Measurements from ENCODE around the gene KANK2. TPM values are rescaled to one million over a fixed set of nuclear protein-coding genes. Genes with fewer than 3 reads are reported as not detected.

Gene KANK2
- total and polyA plus RNA-seq, 2 of the 8 experiments (the other 6 are each of a cell fraction or from before 2014, with no cell fraction given) = 25.2 to 42.3 TPM

DNA sequence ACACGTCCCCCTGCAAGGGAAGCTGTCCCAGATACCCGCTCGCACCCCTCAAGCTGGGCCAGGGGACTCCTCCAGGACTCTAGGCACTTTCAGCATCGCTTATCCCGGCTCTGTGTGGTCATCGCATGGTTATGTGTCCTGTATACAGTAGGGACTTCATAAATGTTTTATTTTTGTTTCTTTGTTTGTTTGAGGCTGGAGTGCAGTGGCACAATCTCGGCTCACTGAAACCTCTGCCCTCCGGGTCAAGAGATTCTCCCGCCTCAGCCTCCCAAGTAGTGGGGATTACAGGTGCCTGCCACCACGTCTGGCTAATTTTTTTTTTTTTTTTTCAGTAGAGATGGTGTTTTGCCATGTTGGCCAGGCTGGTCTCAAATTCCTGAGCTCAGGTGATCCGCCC lies 49.6 kb upstream of the KANK2 start:
- CTCF ChIA-PET (ENCODE audit: partially characterized antibody) = no interaction called here
- H3K18ac ChIP-seq (ENCODE audit: extremely low read depth, low read length) = no peak overlapping the region
- no peak overlapping the region for H2BK15ac ChIP-seq (ENCODE audit: low read length)
- H3K23me2 ChIP-seq (ENCODE audit: low read depth, low read length) = no peaks in the 10 kb centered on the region
- H2BK120ac ChIP-seq (replicated peaks; ENCODE audit: low read depth, low read length) = no peak overlapping the region
- peaks cover 3 to 5% (median 4%) of the 10 kb centered on the region in 4 experiments; a peak in 4 of 7 replicates for H3K4me1 ChIP-seq (replicated peaks in 1 of 4; ENCODE audit: control insufficient read depth in 3 of 4, insufficient read depth in 4 of 4, low read length in 3 of 4)
- H3K27me3 ChIP-seq (replicated peaks in 1 of 4; ENCODE audit: control insufficient read depth in 3 of 4, extremely low read depth in 1 of 4, insufficient read depth in 3 of 4, low read length in 3 of 4) = no peaks in the 10 kb centered on the region
- H3K79me2 ChIP-seq (ENCODE audit: control insufficient read depth in 1 of 2, insufficient read depth in 2 of 2, low read length in 2 of 2) = no peaks in the 10 kb centered on the region
- H3K36me3 ChIP-seq (ENCODE audit: control insufficient read depth in 2 of 4, insufficient read depth in 4 of 4, low read length in 3 of 4) = peaks cover 3 to 19% (median 10%) of the 10 kb centered on the region in 4 experiments; a peak in 7 of 8 replicates
- H2BK12ac ChIP-seq (ENCODE audit: low read depth, low read length) = no peak overlapping the region
- no peak overlapping the region for H3K4ac ChIP-seq (replicated peaks; ENCODE audit: insufficient read length, low read depth, low read length)
- no peak overlapping the region for H4K8ac ChIP-seq (ENCODE audit: extremely low read depth, insufficient read depth, low read length)
- H3K4me2 ChIP-seq (ENCODE audit: insufficient read depth in 1 of 2, low read depth in 2 of 2, low read length in 2 of 2) = no peak overlapping the region
- H3K9ac ChIP-seq (replicated peaks in 1 of 4; ENCODE audit: extremely low read depth in 1 of 4, low read depth in 3 of 4, low read length in 3 of 4) = no peak overlapping the region
- H4K5ac ChIP-seq (ENCODE audit: insufficient read length, low read depth, low read length) = no peak overlapping the region
- H3K79me1 ChIP-seq (ENCODE audit: low read depth, low read length) = no peaks in the 10 kb centered on the region
- no peak overlapping the region for H3K56ac ChIP-seq (replicated peaks; ENCODE audit: insufficient read length, low read depth, low read length)
- H3K4me3 ChIP-seq (ENCODE audit: extremely low read depth in 1 of 4, insufficient read depth in 2 of 4, low read depth in 3 of 4, low read length in 4 of 4) = no peak overlapping the region
- WGBS, 2 experiments (ENCODE audit: extremely low coverage in 1 of 2, insufficient coverage in 1 of 2, insufficient read length in 1 of 2, insufficient replicate concordance in 2 of 2, low coverage in 1 of 2, low lambda C conversion rate in 2 of 2, missing lambda C conversion rate in 1 of 2) = 92% methylated on average over 10 of the region's 11 CpGs; no CpG with 5 or more reads in 1 of the 2 experiments
- TF ChIP-seq EP300 (IDR thresholded peaks at IDR 0.05; ENCODE audit: borderline replicate concordance in 1 of 2, low read depth in 2 of 2, low read length in 2 of 2) = no peak
- TF ChIP-seq ZNF274 (IDR thresholded peaks at IDR 0.05; ENCODE audit: borderline replicate concordance, extremely low read depth, low read length) = no peak
- no peak for TF ChIP-seq CHD2 (IDR thresholded peaks at IDR 0.05; ENCODE audit: low read length)
- no peak for TF ChIP-seq JUN (IDR thresholded peaks at IDR 0.05; ENCODE audit: low read depth, low read length)
- TF ChIP-seq, protein P1, sequence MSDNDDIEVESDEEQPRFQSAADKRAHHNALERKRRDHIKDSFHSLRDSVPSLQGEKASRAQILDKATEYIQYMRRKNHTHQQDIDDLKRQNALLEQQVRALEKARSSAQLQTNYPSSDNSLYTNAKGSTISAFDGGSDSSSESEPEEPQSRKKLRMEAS (IDR thresholded peaks at IDR 0.05) = no peak
- TF ChIP-seq SP2 (IDR thresholded peaks at IDR 0.05; ENCODE audit: low read length) = no peak
- TF ChIP-seq HDAC2 (IDR thresholded peaks at IDR 0.05; ENCODE audit: borderline replicate concordance in 1 of 2, low read depth in 2 of 2, low read length in 2 of 2) = no peak
- TF ChIP-seq EGR1 (IDR thresholded peaks at IDR 0.05; ENCODE audit: borderline replicate concordance, low read depth, low read length) = no peak
- TF ChIP-seq KDM1A (IDR thresholded peaks at IDR 0.05; ENCODE audit: borderline replicate concordance, low read length) = no peak
- TF ChIP-seq POU5F1 (IDR thresholded peaks at IDR 0.05; ENCODE audit: low read depth, low read length) = no peak
- no peak for TF ChIP-seq POLR2AphosphoS5 (IDR thresholded peaks at IDR 0.05; ENCODE audit: low read depth, low read length)
- TF ChIP-seq TEAD4 (IDR thresholded peaks at IDR 0.05; ENCODE audit: low read depth, low read length) = no peak
- no peak for TF ChIP-seq SIRT6 (IDR thresholded peaks at IDR 0.05; ENCODE audit: low read length)
- FAIRE-seq (no peak), DNase-seq (ENCODE audit: low read depth in 1 of 2, low spot score in 2 of 2) (no peak)
- no peak overlapping the region for H2BK20ac ChIP-seq (ENCODE audit: low read length)
- no peak overlapping the region for H3K14ac ChIP-seq (ENCODE audit: insufficient read length)
- H4K91ac ChIP-seq (replicated peaks; ENCODE audit: insufficient read length, low read length) = no peak overlapping the region
- no peak overlapping the region for H2BK5ac ChIP-seq (ENCODE audit: low read depth, low read length)
- H2AFZ ChIP-seq (ENCODE audit: low read length) = no peak overlapping the region
- no peak overlapping the region for H2AK5ac ChIP-seq (ENCODE audit: low read depth, low read length)
- H3K27ac ChIP-seq (ENCODE audit: low read depth, low read length) = no peak overlapping the region
- H4K20me1 ChIP-seq (replicated peaks in 1 of 2; ENCODE audit: control insufficient read depth in 1 of 2, insufficient read depth in 2 of 2, low read length in 2 of 2) = peaks cover 0 to 9% of the 10 kb centered on the region in 2 experiments
- no peak overlapping the region for H3K23ac ChIP-seq (ENCODE audit: insufficient read length)
- H3K9me3 ChIP-seq (ENCODE audit: insufficient read depth in 2 of 2, low read depth in 1 of 2, low read length in 1 of 2) = no peaks in the 10 kb centered on the region
- POLR2A ChIA-PET (ENCODE audit: partially characterized antibody) = interaction anchor here (0.7 kb wide), 1 partner anchor 311 kb away, joined by 3 read pairs; no protein-coding TSS in a partner anchor

Data from H1 (cell line).